Measurements from ENCODE around the gene NAA16.

- TF ChIP-seq POLR2A (IDR thresholded peaks at IDR 0.05) (no peak), CTCF (IDR thresholded peaks at IDR 0.05) (no peak)
Measured at GRCh38 chr13:41377446-41377845, 66.4 kb downstream of the NAA16 start.

Data from uterus (tissue), 2 donors.